GM12865 (cell line): ENCODE measurements around the gene LAMC3.

Experiments used
- DNase-seq: peaks from one replicate; pipeline ENCODE4 v3.0.0; 2010; ENCODE audit warnings: low read depth
- H3K4me3 ChIP-seq: 2 replicates; pipeline ENCODE4 v1.5.1; 2011; ENCODE audit warnings: mild to moderate bottlenecking, low read depth, low read length, control low read depth
- TF ChIP-seq, protein P1 (sequence below): IDR thresholded peaks from 2 replicates; pipeline ENCODE4 v1.5.1; 2011; ENCODE audit warnings: low read length, control low read depth, low read depth, inconsistent platforms; ENCODE audit not compliant: insufficient read depth; ENCODE audit errors: missing control alignments

The LAMC3 gene

DNA sequence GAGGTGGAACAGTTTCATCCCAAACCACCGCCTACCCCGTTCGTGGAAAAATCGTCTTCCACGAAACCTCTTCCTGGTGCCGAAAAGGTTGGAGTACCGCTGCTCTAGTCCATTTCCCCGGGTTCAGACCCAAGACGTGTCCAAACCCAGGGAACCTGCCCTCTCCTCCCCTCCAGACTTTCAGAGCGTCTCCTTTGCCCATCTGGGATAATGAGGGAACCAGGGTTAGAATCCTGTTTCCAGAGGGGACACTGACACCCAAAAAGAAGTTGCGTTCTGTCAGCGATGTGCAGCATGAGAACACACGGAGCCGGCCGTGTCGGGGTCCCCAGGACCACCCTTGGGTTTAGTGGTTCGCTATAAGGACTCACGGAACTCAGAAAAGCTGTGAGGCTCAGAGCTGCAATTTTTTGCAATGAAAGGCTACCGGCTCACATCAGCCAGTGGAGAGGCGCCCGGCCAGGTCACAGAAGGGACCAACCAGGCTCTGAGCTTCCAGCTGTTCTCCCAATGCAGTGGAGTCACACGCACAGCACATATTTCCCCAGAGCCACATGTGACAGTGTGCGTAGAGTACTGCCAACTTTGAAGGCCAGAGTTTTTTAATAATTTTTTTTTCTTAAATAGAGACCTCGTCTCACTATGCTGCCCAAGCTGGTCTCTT, 19.4 kb downstream of the LAMC3 start:
- no peak for DNase-seq
- no peak overlapping the region for H3K4me3 ChIP-seq
- TF ChIP-seq, protein P1, sequence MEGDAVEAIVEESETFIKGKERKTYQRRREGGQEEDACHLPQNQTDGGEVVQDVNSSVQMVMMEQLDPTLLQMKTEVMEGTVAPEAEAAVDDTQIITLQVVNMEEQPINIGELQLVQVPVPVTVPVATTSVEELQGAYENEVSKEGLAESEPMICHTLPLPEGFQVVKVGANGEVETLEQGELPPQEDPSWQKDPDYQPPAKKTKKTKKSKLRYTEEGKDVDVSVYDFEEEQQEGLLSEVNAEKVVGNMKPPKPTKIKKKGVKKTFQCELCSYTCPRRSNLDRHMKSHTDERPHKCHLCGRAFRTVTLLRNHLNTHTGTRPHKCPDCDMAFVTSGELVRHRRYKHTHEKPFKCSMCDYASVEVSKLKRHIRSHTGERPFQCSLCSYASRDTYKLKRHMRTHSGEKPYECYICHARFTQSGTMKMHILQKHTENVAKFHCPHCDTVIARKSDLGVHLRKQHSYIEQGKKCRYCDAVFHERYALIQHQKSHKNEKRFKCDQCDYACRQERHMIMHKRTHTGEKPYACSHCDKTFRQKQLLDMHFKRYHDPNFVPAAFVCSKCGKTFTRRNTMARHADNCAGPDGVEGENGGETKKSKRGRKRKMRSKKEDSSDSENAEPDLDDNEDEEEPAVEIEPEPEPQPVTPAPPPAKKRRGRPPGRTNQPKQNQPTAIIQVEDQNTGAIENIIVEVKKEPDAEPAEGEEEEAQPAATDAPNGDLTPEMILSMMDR, result no peak

DNA sequence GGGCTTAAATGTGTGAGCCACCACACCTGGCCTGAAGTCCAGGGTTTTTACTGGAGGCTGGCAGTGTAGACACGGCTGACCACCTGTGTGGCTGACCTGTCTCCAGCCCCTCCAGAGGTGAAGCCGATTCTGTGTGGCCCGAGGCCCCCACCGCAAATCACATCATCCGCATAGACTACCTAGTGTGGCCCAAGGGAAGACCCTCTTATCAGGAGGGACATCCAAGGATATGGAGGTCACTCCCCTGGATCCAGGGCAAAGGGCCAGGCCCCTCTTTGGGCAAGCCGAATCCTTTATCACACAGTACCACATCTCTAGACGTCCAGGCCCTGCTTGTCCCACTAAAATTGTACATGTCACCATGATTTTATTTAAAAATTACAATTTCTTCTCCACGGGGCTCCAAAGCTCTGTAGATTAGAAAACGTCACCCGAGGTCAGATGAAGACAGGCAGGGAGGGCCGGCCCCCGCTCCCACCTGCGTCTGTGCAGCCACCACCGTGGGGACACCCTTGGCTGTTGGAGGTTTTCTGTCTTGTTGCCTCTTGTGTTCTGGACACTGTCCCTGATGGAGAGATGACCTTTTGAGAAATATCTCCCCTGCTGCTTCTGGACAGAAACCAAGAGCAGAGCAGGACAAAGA, 20.1 kb downstream of the LAMC3 start:
- TF ChIP-seq, protein P1, result no peak
- no peak overlapping the region for H3K4me3 ChIP-seq
- DNase-seq, result no peak

DNA sequence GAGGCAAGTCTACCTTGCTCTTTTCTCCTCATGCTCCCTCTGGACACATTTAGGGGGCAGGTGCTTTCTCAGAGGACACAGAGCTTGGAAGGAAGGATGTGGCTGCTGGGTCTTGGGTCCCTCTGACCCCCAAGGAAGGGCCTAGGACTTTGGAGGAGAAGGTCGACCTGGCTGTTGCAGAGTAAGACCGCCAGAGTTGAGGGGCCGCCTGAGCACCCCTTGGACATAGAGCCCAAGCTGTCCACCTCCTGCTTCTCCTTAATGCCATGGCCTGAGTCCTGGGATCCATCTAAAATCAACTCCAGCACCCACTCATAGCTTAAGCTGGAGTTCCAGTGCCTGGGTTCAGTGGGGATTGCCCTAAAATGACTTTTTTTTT, 20.6 kb downstream of the LAMC3 start:
- TF ChIP-seq, protein P1, result no peak
- DNase-seq, result no peak
- H3K4me3 ChIP-seq, result no peak overlapping the region

DNA sequence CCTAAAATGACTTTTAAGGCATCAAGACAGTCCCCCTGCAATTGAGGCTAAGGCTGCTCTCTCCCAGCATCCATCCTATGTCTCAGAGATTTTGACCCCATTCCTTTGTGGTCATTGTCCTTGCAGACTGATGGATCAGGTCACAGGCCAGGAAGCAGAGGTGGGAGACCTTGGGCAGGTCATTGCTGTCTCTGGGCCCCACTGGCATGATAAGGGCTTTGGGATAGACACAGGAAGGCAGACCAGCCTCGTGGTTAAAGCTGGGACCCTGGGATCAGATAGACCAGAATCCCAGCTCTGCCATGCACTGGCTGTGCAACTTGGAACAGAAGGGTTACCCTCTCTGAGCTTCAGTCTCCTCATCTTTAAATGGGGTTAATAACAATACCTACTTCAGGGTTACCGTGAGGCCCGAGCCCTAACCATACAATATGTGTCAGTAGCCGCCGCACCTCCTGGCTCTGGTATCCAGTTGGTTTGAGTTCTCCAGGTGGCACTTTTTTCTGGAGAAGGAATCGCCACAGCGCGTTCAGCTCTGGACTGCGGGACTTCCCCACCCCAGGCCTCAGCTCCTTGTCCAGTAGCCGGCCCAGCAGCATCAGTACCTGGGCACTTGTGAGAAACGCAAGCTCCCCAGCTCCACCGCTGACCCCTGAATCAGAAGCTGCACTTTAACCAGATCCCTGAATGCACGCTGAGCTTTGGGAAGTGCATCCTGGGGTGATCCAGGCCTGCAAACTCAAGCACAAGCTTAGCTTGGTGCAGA, 21.4 kb downstream of the LAMC3 start:
- DNase-seq, result no peak
- TF ChIP-seq, protein P1, result no peak
- no peak overlapping the region for H3K4me3 ChIP-seq

DNA sequence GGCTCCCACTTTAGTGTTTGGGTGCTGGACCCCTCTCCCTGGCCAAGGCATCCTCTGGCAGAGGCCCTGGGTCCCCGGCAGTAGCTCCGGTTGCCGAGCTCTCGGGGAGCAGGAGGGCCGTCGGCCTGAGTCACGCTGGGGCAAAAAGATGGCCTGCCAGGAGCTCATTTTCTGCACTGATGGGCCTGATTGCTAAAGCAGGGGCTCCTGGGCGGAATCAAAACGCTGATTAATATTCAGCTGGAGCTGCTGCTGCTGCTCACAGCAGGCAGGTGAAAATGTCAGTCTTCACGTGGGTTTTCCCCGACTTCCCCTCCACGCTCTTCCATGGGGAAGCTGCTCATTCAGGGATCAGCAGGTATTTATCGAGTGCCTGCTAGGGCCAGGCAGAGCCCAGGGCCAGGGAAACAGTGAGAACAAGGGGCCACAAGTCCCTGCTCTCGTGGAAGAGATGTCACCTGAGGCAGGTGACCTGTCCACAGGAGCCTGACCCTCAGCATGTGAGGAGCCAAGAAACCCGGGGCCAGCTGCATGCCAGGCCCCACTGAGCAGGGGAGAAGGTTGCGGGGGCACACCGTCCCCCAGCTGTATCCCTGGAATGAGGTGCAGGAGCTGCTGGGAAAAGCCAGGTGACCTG, 22.1 kb downstream of the LAMC3 start:
- no peak overlapping the region for H3K4me3 ChIP-seq
- TF ChIP-seq, protein P1, result no peak
- DNase-seq, result no peak

DNA sequence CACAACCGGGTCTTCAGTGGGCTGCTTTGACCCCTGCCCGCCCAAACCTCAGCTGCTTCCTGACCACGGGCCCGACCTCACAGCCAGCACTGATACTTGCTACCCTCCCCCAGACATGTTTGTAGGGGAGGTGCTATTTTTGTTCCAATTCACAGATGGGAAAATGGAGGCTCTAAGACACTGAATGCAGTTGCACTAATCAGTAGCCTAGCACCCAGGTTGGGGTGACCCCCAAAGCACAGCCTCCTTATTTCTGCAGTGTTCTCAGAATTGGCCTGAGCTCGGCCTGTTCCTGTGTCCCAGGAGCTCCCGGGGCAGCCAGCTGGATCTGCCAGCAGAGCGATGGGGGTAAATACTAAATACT, 22.6 kb downstream of the LAMC3 start:
- no peak overlapping the region for H3K4me3 ChIP-seq
- DNase-seq, result no peak
- TF ChIP-seq, protein P1, result no peak
